ENCODE data around the gene KSR2.

The KSR2 gene

DNA sequence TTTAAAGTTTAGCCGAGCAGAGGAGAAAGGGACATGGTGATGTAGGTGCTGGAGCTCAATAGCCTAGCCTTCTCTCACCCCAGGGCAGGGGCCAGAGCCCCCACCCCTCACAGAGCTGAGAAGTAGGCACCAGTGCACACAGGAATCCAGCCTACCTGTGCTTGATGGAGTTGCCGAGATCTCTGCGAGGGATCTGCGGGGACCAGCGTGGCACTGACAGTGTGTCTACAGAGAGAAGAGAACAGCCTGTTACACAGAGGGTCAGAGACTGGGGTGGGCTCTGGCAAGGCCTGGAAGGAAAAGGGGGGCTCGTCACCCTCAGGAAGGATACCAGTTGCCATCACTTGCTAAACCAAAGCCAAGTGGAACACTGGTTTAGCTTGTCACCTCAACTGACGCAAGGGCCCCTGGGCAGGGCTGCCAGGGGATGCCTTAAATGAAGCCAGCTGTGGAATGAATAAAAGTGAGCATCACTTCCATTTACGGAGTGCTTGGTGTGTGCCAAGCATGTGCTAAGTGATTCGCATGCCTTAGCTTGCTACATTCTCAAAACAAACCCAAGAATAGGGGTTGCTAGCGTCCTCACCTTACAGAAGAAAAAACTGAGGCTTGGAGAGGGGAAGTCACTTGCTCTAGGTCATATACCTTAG is 386.5 kb downstream of the KSR2 start:
- TF ChIP-seq POLR2A (IDR thresholded peaks at IDR 0.05; ENCODE audit: low read depth, low read length), result no peak
- TF ChIP-seq SPI1 (IDR thresholded peaks at IDR 0.05; ENCODE audit: low read depth, low read length), result no peak
- no peak for TF ChIP-seq POU2F2 (IDR thresholded peaks at IDR 0.05; ENCODE audit: low read depth, low read length)
- no peak for TF ChIP-seq POLR2AphosphoS5 (IDR thresholded peaks at IDR 0.05; ENCODE audit: low read depth, low read length)
- TF ChIP-seq PAX5 (IDR thresholded peaks at IDR 0.05; ENCODE audit: insufficient read depth, low read length, severe bottlenecking), result no peak
- TF ChIP-seq TAF1 (IDR thresholded peaks at IDR 0.05; ENCODE audit: low read depth, low read length), result no peak
- no peak for FAIRE-seq

DNA sequence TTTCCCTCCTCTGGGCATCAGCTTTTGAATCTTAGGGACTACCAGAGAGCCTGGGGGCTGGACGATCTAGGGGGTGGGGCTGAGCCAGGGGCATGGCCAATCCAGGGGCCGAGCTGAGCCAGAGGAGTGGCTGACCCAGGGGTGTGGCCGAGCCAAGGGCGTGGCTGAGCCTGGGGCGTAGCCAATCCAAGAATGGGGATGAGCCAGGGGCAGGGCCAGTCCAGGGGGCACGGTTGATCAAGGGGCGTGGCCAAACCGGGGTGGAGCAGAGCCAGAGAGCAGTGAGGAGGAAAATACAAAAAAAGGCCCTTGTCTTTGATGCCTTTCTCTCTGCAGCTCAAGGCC is 388.1 kb downstream of the KSR2 start:
- FAIRE-seq, result no peak

More for the DNA sequence above, 386.5 kb downstream of the KSR2 start:
- DNase-seq (ENCODE audit: insufficient read length, low spot score), result no peak

DNA sequence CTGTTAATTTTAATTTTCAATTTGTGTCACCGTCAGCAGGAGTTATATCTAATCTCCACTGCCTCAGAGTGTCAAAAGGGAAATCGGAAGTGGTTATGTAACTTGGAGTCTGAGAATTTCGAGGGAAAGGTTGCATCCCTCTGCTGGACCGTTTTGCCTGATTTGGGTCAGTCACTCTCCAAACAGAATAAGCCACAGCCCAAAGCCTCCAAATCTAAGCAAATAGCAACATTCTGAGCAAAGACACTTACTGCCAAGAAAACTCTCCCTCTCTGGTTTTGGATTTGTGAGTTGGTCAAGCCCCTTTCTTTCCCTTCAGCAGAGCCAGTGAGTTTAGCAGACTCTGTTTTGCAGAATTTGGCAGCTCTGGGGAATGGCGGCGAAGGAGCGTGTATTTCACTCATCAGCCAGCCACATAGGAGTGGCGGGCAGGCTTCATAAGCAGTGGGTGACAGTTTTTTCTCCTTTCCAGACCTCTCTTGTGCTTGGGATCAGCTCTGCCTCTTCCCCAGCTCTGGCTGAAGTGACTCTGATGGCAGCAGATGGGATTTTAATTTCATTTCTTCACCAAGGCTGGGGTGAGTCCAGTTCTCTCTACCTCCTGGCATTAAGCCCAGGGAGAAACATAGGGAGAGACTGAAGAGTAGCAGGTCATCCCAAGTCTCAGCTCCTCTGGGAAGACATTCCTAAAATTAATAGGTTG is 388.6 kb downstream of the KSR2 start:
- no peak for TF ChIP-seq POLR2A (IDR thresholded peaks at IDR 0.05; ENCODE audit: low read depth, low read length)
- TF ChIP-seq PAX5 (IDR thresholded peaks at IDR 0.05; ENCODE audit: insufficient read depth, low read length, severe bottlenecking), result no peak
- no peak for TF ChIP-seq POLR2AphosphoS5 (IDR thresholded peaks at IDR 0.05; ENCODE audit: low read depth, low read length)
- TF ChIP-seq TAF1 (IDR thresholded peaks at IDR 0.05; ENCODE audit: low read depth, low read length), result no peak
- no peak for TF ChIP-seq SPI1 (IDR thresholded peaks at IDR 0.05; ENCODE audit: low read depth, low read length)
- no peak for FAIRE-seq
- no peak for DNase-seq (ENCODE audit: insufficient read length, low spot score)

More for the DNA sequence above, 388.1 kb downstream of the KSR2 start:
- TF ChIP-seq POU2F2 (IDR thresholded peaks at IDR 0.05; ENCODE audit: low read depth, low read length) (no peak), SPI1 (IDR thresholded peaks at IDR 0.05; ENCODE audit: low read depth, low read length) (no peak), POLR2AphosphoS5 (IDR thresholded peaks at IDR 0.05; ENCODE audit: low read depth, low read length) (no peak), TAF1 (IDR thresholded peaks at IDR 0.05; ENCODE audit: low read depth, low read length) (no peak), POLR2A (IDR thresholded peaks at IDR 0.05; ENCODE audit: low read depth, low read length) (no peak), PAX5 (IDR thresholded peaks at IDR 0.05; ENCODE audit: insufficient read depth, low read length, severe bottlenecking) (no peak)
- DNase-seq (ENCODE audit: insufficient read length, low spot score), result peak; percentile 20

DNA sequence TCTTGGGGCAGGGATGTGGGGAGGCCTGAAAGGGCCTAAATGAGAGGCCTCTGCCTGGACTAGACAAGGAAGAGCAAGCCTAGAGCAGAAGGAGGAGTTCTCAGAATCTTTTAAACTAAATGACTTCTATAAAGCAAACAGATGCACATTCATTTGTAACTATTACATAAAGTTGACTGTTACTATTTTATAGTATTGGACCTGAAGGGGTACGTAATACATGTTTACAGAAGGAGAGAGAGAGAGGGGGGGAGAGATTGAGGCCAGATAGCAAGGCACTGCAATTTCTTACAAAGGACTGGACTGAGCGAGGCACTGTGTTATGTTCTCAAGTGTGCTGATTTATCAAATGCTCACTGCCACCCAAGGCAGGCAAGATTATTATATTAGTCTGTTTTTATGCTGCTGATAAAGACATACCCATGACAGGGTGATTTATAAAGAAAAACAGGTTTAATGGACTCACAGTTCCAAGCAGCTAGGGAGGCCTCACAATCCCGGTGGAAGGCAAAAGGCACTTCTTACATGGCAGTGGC is 391.6 kb downstream of the KSR2 start:
- DNase-seq (ENCODE audit: insufficient read length, low spot score), result no peak
- TF ChIP-seq POU2F2 (IDR thresholded peaks at IDR 0.05; ENCODE audit: low read depth, low read length), result no peak
- no peak for TF ChIP-seq POLR2A (IDR thresholded peaks at IDR 0.05; ENCODE audit: low read depth, low read length)
- no peak for TF ChIP-seq TAF1 (IDR thresholded peaks at IDR 0.05; ENCODE audit: low read depth, low read length)
- no peak for TF ChIP-seq PAX5 (IDR thresholded peaks at IDR 0.05; ENCODE audit: insufficient read depth, low read length, severe bottlenecking)
- no peak for TF ChIP-seq SPI1 (IDR thresholded peaks at IDR 0.05; ENCODE audit: low read depth, low read length)
- no peak for TF ChIP-seq POLR2AphosphoS5 (IDR thresholded peaks at IDR 0.05; ENCODE audit: low read depth, low read length)
- FAIRE-seq, result no peak

DNA sequence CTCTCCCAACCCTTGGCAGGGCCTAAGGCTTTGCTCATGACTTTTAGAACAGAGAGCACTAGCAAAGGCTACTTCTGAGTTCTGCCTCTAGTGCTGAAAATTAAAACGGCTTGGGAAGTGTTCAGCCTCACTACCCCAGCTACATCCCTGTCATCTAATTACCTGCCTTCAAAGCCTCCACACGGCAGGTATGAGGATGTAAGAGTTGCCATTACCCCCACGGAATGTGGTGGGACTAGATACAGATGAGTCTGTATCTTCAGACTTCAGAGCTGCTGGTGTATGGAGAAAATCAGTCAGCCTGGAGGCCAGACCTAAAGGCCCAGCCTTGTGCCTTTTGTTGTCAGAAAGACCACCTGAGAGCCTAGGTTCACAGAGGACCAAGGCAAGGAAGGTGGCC is 392.7 kb downstream of the KSR2 start:
- no peak for FAIRE-seq
- no peak for DNase-seq (ENCODE audit: insufficient read length, low spot score)
- TF ChIP-seq POU2F2 (IDR thresholded peaks at IDR 0.05; ENCODE audit: low read depth, low read length) (no peak), TAF1 (IDR thresholded peaks at IDR 0.05; ENCODE audit: low read depth, low read length) (no peak), POLR2A (IDR thresholded peaks at IDR 0.05; ENCODE audit: low read depth, low read length) (no peak), POLR2AphosphoS5 (IDR thresholded peaks at IDR 0.05; ENCODE audit: low read depth, low read length) (no peak), PAX5 (IDR thresholded peaks at IDR 0.05; ENCODE audit: insufficient read depth, low read length, severe bottlenecking) (no peak), SPI1 (IDR thresholded peaks at IDR 0.05; ENCODE audit: low read depth, low read length) (no peak)

DNA sequence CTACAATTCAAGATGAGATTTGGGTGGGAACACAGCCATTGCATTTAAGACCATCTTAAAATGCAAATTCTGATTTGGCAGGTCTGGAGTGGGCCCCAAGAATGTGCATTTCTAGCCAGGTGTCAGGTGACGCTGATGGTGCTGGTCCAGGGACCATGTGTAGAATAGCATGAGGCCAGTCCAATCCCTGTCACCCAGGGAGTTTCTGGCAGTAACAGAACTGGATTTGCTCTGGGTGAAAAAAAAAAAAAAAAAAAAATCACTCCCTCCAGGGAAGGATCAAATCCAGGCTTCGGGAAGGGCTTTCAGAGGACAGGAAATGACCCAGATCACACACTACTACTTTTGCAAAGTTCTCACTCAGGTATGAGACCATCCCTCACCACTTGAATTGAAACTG is 394.1 kb downstream of the KSR2 start:
- FAIRE-seq, result no peak
- no peak for TF ChIP-seq TAF1 (IDR thresholded peaks at IDR 0.05; ENCODE audit: low read depth, low read length)
- no peak for TF ChIP-seq PAX5 (IDR thresholded peaks at IDR 0.05; ENCODE audit: insufficient read depth, low read length, severe bottlenecking)
- no peak for TF ChIP-seq POU2F2 (IDR thresholded peaks at IDR 0.05; ENCODE audit: low read depth, low read length)
- no peak for DNase-seq (ENCODE audit: insufficient read length, low spot score)

DNA sequence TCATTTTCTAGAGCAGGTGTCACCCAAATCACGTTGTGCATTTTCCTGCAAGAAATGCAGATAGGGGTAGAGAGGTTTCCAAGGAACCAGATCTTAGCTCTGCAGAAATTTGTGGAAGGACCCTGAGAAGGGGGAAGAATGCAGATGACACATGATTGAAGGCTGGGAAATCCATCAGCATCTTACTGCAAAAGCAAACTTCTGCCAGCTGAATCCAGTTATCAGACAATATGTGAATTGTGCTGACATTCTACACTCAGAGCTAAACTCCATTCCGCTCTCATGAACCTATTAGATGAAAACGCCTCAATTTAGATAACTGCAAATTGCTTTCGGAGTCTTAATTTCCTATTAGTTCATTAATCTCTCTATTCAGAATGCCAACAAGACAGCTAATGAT is 396.0 kb downstream of the KSR2 start:
- FAIRE-seq (no peak), DNase-seq (ENCODE audit: insufficient read length, low spot score) (no peak)
- TF ChIP-seq SPI1 (IDR thresholded peaks at IDR 0.05; ENCODE audit: low read depth, low read length) (no peak), POLR2AphosphoS5 (IDR thresholded peaks at IDR 0.05; ENCODE audit: low read depth, low read length) (no peak), POLR2A (IDR thresholded peaks at IDR 0.05; ENCODE audit: low read depth, low read length) (no peak), TAF1 (IDR thresholded peaks at IDR 0.05; ENCODE audit: low read depth, low read length) (no peak), POU2F2 (IDR thresholded peaks at IDR 0.05; ENCODE audit: low read depth, low read length) (no peak), PAX5 (IDR thresholded peaks at IDR 0.05; ENCODE audit: insufficient read depth, low read length, severe bottlenecking) (no peak)

DNA sequence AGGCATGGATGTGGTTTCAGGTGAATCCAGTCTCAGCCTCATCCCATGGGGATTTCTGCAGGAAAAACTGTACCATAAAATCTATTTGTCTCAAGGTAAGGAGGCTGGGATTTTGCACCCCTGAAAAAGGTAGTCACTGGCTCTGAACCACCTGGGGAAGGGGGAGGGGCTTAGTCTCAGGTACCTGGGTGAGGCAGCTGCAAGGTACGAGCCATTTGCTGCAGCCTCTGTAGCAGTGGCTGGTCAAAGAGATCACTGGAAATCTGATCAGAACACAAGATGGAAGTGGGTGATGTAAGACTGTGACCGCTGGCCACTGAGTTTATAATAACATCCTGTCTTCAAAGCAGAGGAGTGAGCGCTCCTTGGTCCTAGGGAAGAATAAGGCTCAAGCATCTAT is 397.5 kb downstream of the KSR2 start:
- FAIRE-seq, result no peak
- TF ChIP-seq SPI1 (IDR thresholded peaks at IDR 0.05; ENCODE audit: low read depth, low read length) (no peak), PAX5 (IDR thresholded peaks at IDR 0.05; ENCODE audit: insufficient read depth, low read length, severe bottlenecking) (no peak), POLR2AphosphoS5 (IDR thresholded peaks at IDR 0.05; ENCODE audit: low read depth, low read length) (no peak), POLR2A (IDR thresholded peaks at IDR 0.05; ENCODE audit: low read depth, low read length) (no peak), TAF1 (IDR thresholded peaks at IDR 0.05; ENCODE audit: low read depth, low read length) (no peak), POU2F2 (IDR thresholded peaks at IDR 0.05; ENCODE audit: low read depth, low read length) (no peak)
- no peak for DNase-seq (ENCODE audit: insufficient read length, low spot score)

DNA sequence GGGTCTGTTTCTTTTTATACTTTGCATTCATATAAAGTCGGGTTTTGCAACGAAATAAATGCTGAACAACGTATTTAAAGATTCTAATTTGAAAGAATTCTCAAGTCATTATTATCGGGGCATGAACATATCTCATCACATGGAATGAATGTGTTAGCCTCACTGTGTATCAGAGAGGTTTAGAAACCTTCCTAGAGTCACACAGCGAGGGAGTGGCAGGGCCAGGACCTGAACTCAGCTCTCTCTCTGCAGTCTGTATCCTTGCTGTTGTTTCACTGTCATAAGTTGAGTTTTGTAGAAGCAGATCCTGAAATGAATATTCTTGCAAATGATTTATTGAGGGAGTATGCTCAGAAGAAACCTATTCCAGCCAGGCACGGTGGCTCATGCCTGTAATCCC is 398.2 kb downstream of the KSR2 start:
- FAIRE-seq (no peak), DNase-seq (ENCODE audit: insufficient read length, low spot score) (no peak)
- TF ChIP-seq POLR2A (IDR thresholded peaks at IDR 0.05; ENCODE audit: low read depth, low read length) (no peak), PAX5 (IDR thresholded peaks at IDR 0.05; ENCODE audit: insufficient read depth, low read length, severe bottlenecking) (no peak), TAF1 (IDR thresholded peaks at IDR 0.05; ENCODE audit: low read depth, low read length) (no peak)

All from GM12891 (cell line).